ENCODE measurements around the gene HTRA1.

HTRA1 gene

GRCh38 chr10:122524811-122525210 is 63.5 kb downstream of the HTRA1 start:
- Histone ChIP-seq H2BK120ac (ENCODE audit: low read depth, low read length) (no peak overlapping the region), H3K9ac (ENCODE audit: low read depth, low read length, poor library complexity) (peak overlapping the region; percentile 14), H3K9me3 (replicated peaks in 1 of 2; ENCODE audit: control insufficient read depth in 2 of 2, insufficient read depth in 1 of 2, low read depth in 1 of 2, low read length in 2 of 2) (no peaks in the 10 kb centered on the region), H2BK15ac (ENCODE audit: low read length) (no peak overlapping the region), H4K91ac (ENCODE audit: low read depth, low read length, poor library complexity) (no peak overlapping the region), H3K79me1 (ENCODE audit: low read depth, low read length) (no peaks in the 10 kb centered on the region), H3K27ac (replicated peaks; ENCODE audit: low read length) (no peak overlapping the region), H2AK5ac (ENCODE audit: low read depth, low read length) (no peak overlapping the region), H3K36me3 (replicated peaks in 1 of 2; ENCODE audit: control insufficient read depth in 2 of 2, insufficient read depth in 2 of 2, low read length in 2 of 2) (no peaks in the 10 kb centered on the region), H4K8ac (ENCODE audit: low read depth, low read length) (no peak overlapping the region), H3K4me2 (ENCODE audit: insufficient read depth, low read length, poor library complexity, severe bottlenecking) (no peak overlapping the region), H2BK12ac (ENCODE audit: low read length) (no peak overlapping the region), H3K27me3 (ENCODE audit: control insufficient read depth in 3 of 3, insufficient read depth in 3 of 3, low read depth in 1 of 3, low read length in 3 of 3) (peaks cover 0 to 13% (median 0%) of the 10 kb centered on the region in 3 experiments), H3K14ac (ENCODE audit: low read length) (no peak overlapping the region), H3K18ac (ENCODE audit: low read length) (no peak overlapping the region), H3K4ac (ENCODE audit: low read length) (no peak overlapping the region), H2AFZ (ENCODE audit: low read length) (no peak overlapping the region), H2BK5ac (ENCODE audit: low read length) (no peak overlapping the region), H3K4me3 (ENCODE audit: low read length in 2 of 2) (no peak overlapping the region), H3K4me1 (ENCODE audit: control insufficient read depth in 2 of 2, insufficient read depth in 1 of 2, low read depth in 1 of 2, low read length in 2 of 2) (no peaks in the 10 kb centered on the region), H3K23ac (ENCODE audit: low read depth, low read length, poor library complexity) (no peak overlapping the region)
- no CpG with 5 or more reads among the region's 3 CpGs for WGBS, 2 donors (ENCODE audit: extremely low coverage in 2 of 2, insufficient read length in 2 of 2, insufficient replicate concordance in 1 of 2)
- no peak for DNase-seq (ENCODE audit: low spot score)

- Histone ChIP-seq H4K8ac (ENCODE audit: low read depth, low read length) (no peak overlapping the region), H3K27ac (replicated peaks; ENCODE audit: low read length) (no peak overlapping the region), H3K36me3 (replicated peaks in 1 of 2; ENCODE audit: control insufficient read depth in 2 of 2, insufficient read depth in 2 of 2, low read length in 2 of 2) (no peaks in the 10 kb centered on the region), H2BK120ac (ENCODE audit: low read depth, low read length) (no peak overlapping the region), H3K4ac (ENCODE audit: low read length) (no peak overlapping the region), H3K9ac (ENCODE audit: low read depth, low read length, poor library complexity) (no peak overlapping the region), H3K4me1 (ENCODE audit: control insufficient read depth in 2 of 2, insufficient read depth in 1 of 2, low read depth in 1 of 2, low read length in 2 of 2) (no peaks in the 10 kb centered on the region), H3K14ac (ENCODE audit: low read length) (no peak overlapping the region), H3K79me1 (ENCODE audit: low read depth, low read length) (no peaks in the 10 kb centered on the region), H4K91ac (ENCODE audit: low read depth, low read length, poor library complexity) (no peak overlapping the region), H3K4me3 (ENCODE audit: low read length in 2 of 2) (no peak overlapping the region), H3K9me3 (replicated peaks in 1 of 2; ENCODE audit: control insufficient read depth in 2 of 2, insufficient read depth in 1 of 2, low read depth in 1 of 2, low read length in 2 of 2) (no peaks in the 10 kb centered on the region), H2BK12ac (ENCODE audit: low read length) (no peak overlapping the region), H3K23ac (ENCODE audit: low read depth, low read length, poor library complexity) (no peak overlapping the region), H2AK5ac (ENCODE audit: low read depth, low read length) (no peak overlapping the region), H3K4me2 (ENCODE audit: insufficient read depth, low read length, poor library complexity, severe bottlenecking) (no peak overlapping the region), H2AFZ (ENCODE audit: low read length) (no peak overlapping the region), H2BK5ac (ENCODE audit: low read length) (no peak overlapping the region), H3K27me3 (ENCODE audit: control insufficient read depth in 3 of 3, insufficient read depth in 3 of 3, low read depth in 1 of 3, low read length in 3 of 3) (peaks cover 0 to 13% (median 0%) of the 10 kb centered on the region in 3 experiments), H3K18ac (ENCODE audit: low read length) (no peak overlapping the region), H2BK15ac (ENCODE audit: low read length) (no peak overlapping the region)
- no peak for DNase-seq (ENCODE audit: low spot score)
- no CpG with 5 or more reads among the region's 6 CpGs for WGBS, 2 donors (ENCODE audit: extremely low coverage in 2 of 2, insufficient read length in 2 of 2, insufficient replicate concordance in 1 of 2)
These were observed 64.4 kb downstream of the HTRA1 start for GRCh38 chr10:122525788-122526187.

GRCh38 chr10:122526892-122527291 is 65.5 kb downstream of the HTRA1 start:
- no peak for DNase-seq (ENCODE audit: low spot score)

GRCh38 chr10:122530177-122530576 is 68.8 kb downstream of the HTRA1 start:
- no peak for DNase-seq (ENCODE audit: low spot score)
- no peak overlapping the region for H3K9ac ChIP-seq (ENCODE audit: low read depth, low read length, poor library complexity)
- no peaks in the 10 kb centered on the region for H3K4me1 ChIP-seq (ENCODE audit: control insufficient read depth in 2 of 2, insufficient read depth in 1 of 2, low read depth in 1 of 2, low read length in 2 of 2)
- H4K91ac ChIP-seq (ENCODE audit: low read depth, low read length, poor library complexity), result no peak overlapping the region
- H3K14ac ChIP-seq (ENCODE audit: low read length), result no peak overlapping the region
- H2BK12ac ChIP-seq (ENCODE audit: low read length), result no peak overlapping the region
- WGBS, 2 donors (ENCODE audit: extremely low coverage in 2 of 2, insufficient read length in 2 of 2, insufficient replicate concordance in 1 of 2), result no CpG with 5 or more reads among the region's 11 CpGs
- no peak overlapping the region for H3K18ac ChIP-seq (ENCODE audit: low read length)
- no peak overlapping the region for H3K4me3 ChIP-seq (ENCODE audit: low read length in 2 of 2)
- H3K27ac ChIP-seq (replicated peaks; ENCODE audit: low read length), result no peak overlapping the region
- no peak overlapping the region for H4K8ac ChIP-seq (ENCODE audit: low read depth, low read length)
- no peak overlapping the region for H2BK15ac ChIP-seq (ENCODE audit: low read length)
- no peak overlapping the region for H2AK5ac ChIP-seq (ENCODE audit: low read depth, low read length)
- no peak overlapping the region for H2BK120ac ChIP-seq (ENCODE audit: low read depth, low read length)
- H3K79me1 ChIP-seq (ENCODE audit: low read depth, low read length), result no peaks in the 10 kb centered on the region
- H3K23ac ChIP-seq (ENCODE audit: low read depth, low read length, poor library complexity), result no peak overlapping the region
- no peak overlapping the region for H2BK5ac ChIP-seq (ENCODE audit: low read length)
- H3K36me3 ChIP-seq (replicated peaks in 1 of 2; ENCODE audit: control insufficient read depth in 2 of 2, insufficient read depth in 2 of 2, low read length in 2 of 2), result no peaks in the 10 kb centered on the region
- H3K9me3 ChIP-seq (replicated peaks in 1 of 2; ENCODE audit: control insufficient read depth in 2 of 2, insufficient read depth in 1 of 2, low read depth in 1 of 2, low read length in 2 of 2), result no peaks in the 10 kb centered on the region
- peak overlapping the region; percentile 19 for H2AFZ ChIP-seq (ENCODE audit: low read length)
- peaks cover 0 to 25% (median 0%) of the 10 kb centered on the region in 3 experiments for H3K27me3 ChIP-seq (ENCODE audit: control insufficient read depth in 3 of 3, insufficient read depth in 3 of 3, low read depth in 1 of 3, low read length in 3 of 3)
- H3K4ac ChIP-seq (ENCODE audit: low read length), result no peak overlapping the region
- no peak overlapping the region for H3K4me2 ChIP-seq (ENCODE audit: insufficient read depth, low read length, poor library complexity, severe bottlenecking)

More at GRCh38 chr10:122526892-122527291, 65.5 kb downstream of the HTRA1 start:
- H3K9me3 ChIP-seq (replicated peaks in 1 of 2; ENCODE audit: control insufficient read depth in 2 of 2, insufficient read depth in 1 of 2, low read depth in 1 of 2, low read length in 2 of 2), result no peaks in the 10 kb centered on the region
- H3K79me1 ChIP-seq (ENCODE audit: low read depth, low read length), result no peaks in the 10 kb centered on the region
- no peak overlapping the region for H4K91ac ChIP-seq (ENCODE audit: low read depth, low read length, poor library complexity)
- H2AFZ ChIP-seq (ENCODE audit: low read length), result no peak overlapping the region
- H2BK12ac ChIP-seq (ENCODE audit: low read length), result no peak overlapping the region
- H3K14ac ChIP-seq (ENCODE audit: low read length), result no peak overlapping the region
- no peak overlapping the region for H2BK15ac ChIP-seq (ENCODE audit: low read length)
- no peak overlapping the region for H3K9ac ChIP-seq (ENCODE audit: low read depth, low read length, poor library complexity)
- no peak overlapping the region for H2BK120ac ChIP-seq (ENCODE audit: low read depth, low read length)
- peaks cover 0 to 19% (median 0%) of the 10 kb centered on the region in 3 experiments for H3K27me3 ChIP-seq (ENCODE audit: control insufficient read depth in 3 of 3, insufficient read depth in 3 of 3, low read depth in 1 of 3, low read length in 3 of 3)
- H3K4me1 ChIP-seq (ENCODE audit: control insufficient read depth in 2 of 2, insufficient read depth in 1 of 2, low read depth in 1 of 2, low read length in 2 of 2), result no peaks in the 10 kb centered on the region
- H3K23ac ChIP-seq (ENCODE audit: low read depth, low read length, poor library complexity), result no peak overlapping the region
- no peak overlapping the region for H2AK5ac ChIP-seq (ENCODE audit: low read depth, low read length)
- no peak overlapping the region for H3K4ac ChIP-seq (ENCODE audit: low read length)
- no peak overlapping the region for H2BK5ac ChIP-seq (ENCODE audit: low read length)
- no peak overlapping the region for H3K27ac ChIP-seq (replicated peaks; ENCODE audit: low read length)
- no peak overlapping the region for H4K8ac ChIP-seq (ENCODE audit: low read depth, low read length)
- no peak overlapping the region for H3K4me3 ChIP-seq (ENCODE audit: low read length in 2 of 2)
- no peaks in the 10 kb centered on the region for H3K36me3 ChIP-seq (replicated peaks in 1 of 2; ENCODE audit: control insufficient read depth in 2 of 2, insufficient read depth in 2 of 2, low read length in 2 of 2)
- no peak overlapping the region for H3K18ac ChIP-seq (ENCODE audit: low read length)
- WGBS, 2 donors (ENCODE audit: extremely low coverage in 2 of 2, insufficient read length in 2 of 2, insufficient replicate concordance in 1 of 2), result no CpG with 5 or more reads among the region's 5 CpGs
- H3K4me2 ChIP-seq (ENCODE audit: insufficient read depth, low read length, poor library complexity, severe bottlenecking), result no peak overlapping the region
